Right cardiac atrium (tissue), 5 donors: ENCODE measurements around the gene MARCHF6. TPM values are rescaled to one million over a fixed set of nuclear protein-coding genes. Genes with fewer than 3 reads are reported as not detected.
"Not testable (repeated sequence)": the region's sequence is repeated elsewhere in the genome, so short reads cannot be mapped to it uniquely, and the experiment has no call there.

ENCODE experiments used
- ATAC-seq, 2 donors: fragments of 200-7000 bp; cut with Tn5 transposase; one replicate each; pipeline versions ENCODE4 v1.8.0 to v1.9.1; 2020; ENCODE audit warnings: moderate library complexity in 2 of 2, mild to moderate bottlenecking in 1 of 2
- DNase-seq, 3 donors: peaks; one replicate each; pipeline ENCODE4 v3.0.0-alpha.2; 2020
- H3K27ac ChIP-seq: one replicate; pipeline ENCODE4 v1.5.1; 2013; ENCODE audit warnings: mild to moderate bottlenecking, low read length, control low read depth, moderate library complexity
- H3K27me3 ChIP-seq: one replicate; pipeline ENCODE4 v1.6.1; 2013; ENCODE audit not compliant: control insufficient read depth, insufficient read depth
- H3K4me1 ChIP-seq: one replicate; pipeline ENCODE4 v1.6.1; 2013; ENCODE audit warnings: low read length; ENCODE audit not compliant: control insufficient read depth, insufficient read depth
- H3K4me3 ChIP-seq: one replicate; pipeline ENCODE4 v1.5.1; 2013; ENCODE audit warnings: low read length, control low read depth
- H3K9me3 ChIP-seq: one replicate; pipeline ENCODE4 v1.6.1; 2013; ENCODE audit warnings: low read length; ENCODE audit not compliant: control insufficient read depth
- WGBS: extraction: QIAGEN DNeasy Blood & Tissue Kit; methylation state at CpG from one replicate; pipeline ENCODE4 v1.1.7; 2013; 5-methylcytosine and 5-hydroxymethylcytosine counted together
- intact Hi-C, 4 donors: fragments of 100-400 bp; cut with DNase I; formaldehyde crosslinking; loops; one replicate each; pipeline versions ENCODE4 v1.11.0 to v1.14.0; 2022 to 2023
- polyA plus RNA-seq: library from polyadenylated mRNA; stranded (reverse); fragments of 200-250 nt; gene quantifications from one replicate; pipeline ENCODE4 v1.2.3, GENCODE V29; 2013
- total RNA-seq, 4 donors: library from RNA; stranded (reverse); fragmentation: NEBNext Ultra II Directional; extraction: Animal tissue kit (Norgen Biotek cat#: 25700); gene quantifications; one replicate each; pipeline ENCODE4 v1.2.1, GENCODE V29; 2021
- donor health status: healthy with polysubstance abuse.
- donor health status: DM: no; HTN: yes; CAD: no.
- donor health status: DM: no; HTN: no; CAD: no.
- donor health status: DM: no; HTN: yes; CAD: no; lungs with severe emphysema.
- donor health status: DM: yes; HTN: yes; CAD: no.

MARCHF6 gene
- total and polyA plus RNA-seq, 5 donors = 75.7 to 186 (median 181) TPM

- intact Hi-C loops = no loop called here
- no peaks in the 10 kb centered on the region for H3K4me1 ChIP-seq
- no peaks in the 10 kb centered on the region for H3K9me3 ChIP-seq
- 71% methylated on average over 4 of the region's 4 CpGs for WGBS
- no peak overlapping the region for H3K4me3 ChIP-seq
- H3K27ac ChIP-seq = no peak overlapping the region
- ATAC-seq (no peak), DNase-seq (no peak)
- no peaks in the 10 kb centered on the region for H3K27me3 ChIP-seq
These were observed 15.5 kb upstream of the MARCHF6 start for GRCh38 chr5:10337986-10338385.

GRCh38 chr5:10338686-10339057 is 14.8 kb upstream of the MARCHF6 start:
- ATAC-seq = no peak
- 78% methylated on average over 2 of the region's 2 CpGs for WGBS
- H3K4me1 ChIP-seq = no peaks in the 10 kb centered on the region
- no peaks in the 10 kb centered on the region for H3K9me3 ChIP-seq
- intact Hi-C loops = no loop called here
- H3K27ac ChIP-seq = no peak overlapping the region
- H3K27me3 ChIP-seq = no peaks in the 10 kb centered on the region
- no peak overlapping the region for H3K4me3 ChIP-seq
- no peak for DNase-seq

GRCh38 chr5:10339058-10339811 is 14.3 kb upstream of the MARCHF6 start:
- no peaks in the 10 kb centered on the region for H3K27me3 ChIP-seq
- H3K4me1 ChIP-seq = no peaks in the 10 kb centered on the region
- H3K27ac ChIP-seq = no peak overlapping the region
- 63% methylated on average over 19 of the region's 19 CpGs for WGBS
- DNase-seq (no peak), ATAC-seq (peak; percentile 47 to 64)
- intact Hi-C loops = no loop called here
- H3K4me3 ChIP-seq = no peak overlapping the region
- H3K9me3 ChIP-seq = no peaks in the 10 kb centered on the region

- Histone ChIP-seq H3K4me3 (no peak overlapping the region), H3K9me3 (no peaks in the 10 kb centered on the region), H3K4me1 (no peaks in the 10 kb centered on the region), H3K27me3 (no peaks in the 10 kb centered on the region), H3K27ac (no peak overlapping the region)
- intact Hi-C loops = no loop called here
- no peak for DNase-seq
- WGBS = 76% methylated on average over 3 of the region's 3 CpGs
- no peak for ATAC-seq
These were observed 13.5 kb upstream of the MARCHF6 start for GRCh38 chr5:10339958-10340357.

GRCh38 chr5:10343486-10343885 is 10.0 kb upstream of the MARCHF6 start:
- Histone ChIP-seq H3K27me3 (no peaks in the 10 kb centered on the region), H3K27ac (no peak overlapping the region), H3K4me1 (no peaks in the 10 kb centered on the region), H3K4me3 (no peak overlapping the region), H3K9me3 (no peaks in the 10 kb centered on the region)
- intact Hi-C loops = no loop called here
- DNase-seq = no peak
- WGBS = 88% methylated on average over 4 of the region's 4 CpGs
- no peak for ATAC-seq

GRCh38 chr5:10344461-10345106 is 8.9 kb upstream of the MARCHF6 start:
- intact Hi-C loops, DNase-seq, H3K9me3 ChIP-seq, H3K27me3 ChIP-seq, H3K4me3 ChIP-seq, H3K27ac ChIP-seq, H3K4me1 ChIP-seq: not testable (repeated sequence)
- ATAC-seq = peak in 1 of 2 donors; percentile 24
- WGBS = 97% methylated on average over 5 of the region's 5 CpGs

GRCh38 chr5:10348258-10348657 is 5.2 kb upstream of the MARCHF6 start:
- no peaks in the 10 kb centered on the region for H3K27me3 ChIP-seq
- DNase-seq = no peak

GRCh38 chr5:10351199-10351905 is 2.1 kb upstream of the MARCHF6 start:
- no peaks in the 10 kb centered on the region for H3K27me3 ChIP-seq
- H3K4me1 ChIP-seq = peaks cover 6% of the 10 kb centered on the region
- peak; percentile 38 for ATAC-seq
- H3K27ac ChIP-seq = peak overlapping the region; percentile 34
- intact Hi-C loops = no loop called here
- DNase-seq = no peak
- WGBS = 62% methylated on average over 6 of the region's 6 CpGs
- no peaks in the 10 kb centered on the region for H3K9me3 ChIP-seq
- H3K4me3 ChIP-seq = no peak overlapping the region

More at GRCh38 chr5:10348258-10348657, 5.2 kb upstream of the MARCHF6 start:
- intact Hi-C loops = no loop called here
- no peak for ATAC-seq
- Histone ChIP-seq H3K4me3 (no peak overlapping the region), H3K4me1 (peaks cover 6% of the 10 kb centered on the region), H3K27ac (no peak overlapping the region), H3K9me3 (no peaks in the 10 kb centered on the region)
- 94% methylated on average over 2 of the region's 2 CpGs for WGBS

- Histone ChIP-seq H3K9me3 (no peaks in the 10 kb centered on the region), H3K4me3 (no peak overlapping the region), H3K27me3 (no peaks in the 10 kb centered on the region), H3K27ac (peak overlapping the region; percentile 71), H3K4me1 (peaks cover 6% of the 10 kb centered on the region)
- intact Hi-C loops = no loop called here
- ATAC-seq (no peak), DNase-seq (no peak)
- 79% methylated on average over 8 of the region's 8 CpGs for WGBS
These were observed 1.6 kb upstream of the MARCHF6 start for GRCh38 chr5:10351919-10352318.

GRCh38 chr5:10352430-10353240 is 860 bp upstream of the MARCHF6 start:
- WGBS = 19% methylated on average over 19 of the region's 19 CpGs
- intact Hi-C loops = no loop called here
- peak; percentile 36 to 38 for ATAC-seq

More at GRCh38 chr5:10352430-10353240, 860 bp upstream of the MARCHF6 start:
- peaks cover 6% of the 10 kb centered on the region for H3K4me1 ChIP-seq
- H3K9me3 ChIP-seq = peaks cover 1% of the 10 kb centered on the region
- DNase-seq = no peak
- no peaks in the 10 kb centered on the region for H3K27me3 ChIP-seq
- H3K4me3 ChIP-seq = peak overlapping the region; percentile 99
- H3K27ac ChIP-seq = peak overlapping the region; percentile 85
